Measurements from ENCODE around the gene SLC8B1. TPM values are rescaled to one million over a fixed set of nuclear protein-coding genes. Genes with fewer than 3 reads are reported as not detected.

SLC8B1 gene
- total RNA-seq, 1 experiment from 2014 or later, result 13.0 TPM

- peaks cover 25% of the 10 kb centered on the region for H3K36me3 Mint-ChIP-seq (ENCODE audit: insufficient read depth, unreplicated experiment)
- no peaks in the 10 kb centered on the region for H3K9me3 Mint-ChIP-seq (ENCODE audit: unreplicated experiment)
- no peaks in the 10 kb centered on the region for H3K27me3 Mint-ChIP-seq (ENCODE audit: insufficient read depth, unreplicated experiment)
- Histone ChIP-seq H3K27me3 (replicated peaks; ENCODE audit: control insufficient read depth, insufficient read depth, low read length) (no peaks in the 10 kb centered on the region), H3K4me1 (no peaks in the 10 kb centered on the region), H3K4me3 (ENCODE audit: low read depth, low read length) (no peak overlapping the region), H3K9me3 (no peaks in the 10 kb centered on the region), H3K36me3 (ENCODE audit: control insufficient read depth, insufficient read depth, low read length) (peaks cover 3% of the 10 kb centered on the region; the same call in 1 of the 2 replicates)
- H3K4me1 Mint-ChIP-seq (ENCODE audit: low read depth, unreplicated experiment), result no peaks in the 10 kb centered on the region
- no peak overlapping the region for H3K27ac Mint-ChIP-seq (ENCODE audit: unreplicated experiment)
- ChIA-PET CTCF (no interaction called here), POLR2A (no interaction called here)
- intact Hi-C loops (cut with micrococcal nuclease; ENCODE audit: unreplicated experiment), result no loop called here
- no TSS peak for BruUV-seq (replicated peaks)
- no peak for DNase-seq
- H3K4me3 Mint-ChIP-seq (ENCODE audit: unreplicated experiment), result no peak overlapping the region
- TF ChIP-seq CTCF (IDR thresholded peaks at IDR 0.05; ENCODE audit: insufficient read depth in 1 of 2, low read depth in 1 of 2, low read length in 1 of 2, severe bottlenecking in 1 of 2, unreplicated experiment in 1 of 2), result no peak
Observed at GRCh38 chr12:113266106-113266895, 68.6 kb downstream of the SLC8B1 start.

- no peaks in the 10 kb centered on the region for H3K9me3 ChIP-seq
- ChIA-PET CTCF (no interaction called here), POLR2A (no interaction called here)
- H3K4me1 Mint-ChIP-seq (ENCODE audit: low read depth, unreplicated experiment), result peaks cover 15% of the 10 kb centered on the region
- no peak for DNase-seq
- H3K4me3 Mint-ChIP-seq (ENCODE audit: unreplicated experiment), result no peak overlapping the region
- intact Hi-C loops (cut with micrococcal nuclease; ENCODE audit: unreplicated experiment), result no loop called here
- H3K4me3 ChIP-seq (ENCODE audit: low read depth, low read length), result no peak overlapping the region
- no peaks in the 10 kb centered on the region for H3K9me3 Mint-ChIP-seq (ENCODE audit: unreplicated experiment)
- H3K36me3 Mint-ChIP-seq (ENCODE audit: insufficient read depth, unreplicated experiment), result peaks cover 20% of the 10 kb centered on the region
- no peaks in the 10 kb centered on the region for H3K27me3 ChIP-seq (replicated peaks; ENCODE audit: control insufficient read depth, insufficient read depth, low read length)
- H3K27me3 Mint-ChIP-seq (ENCODE audit: insufficient read depth, unreplicated experiment), result no peaks in the 10 kb centered on the region
- no peak for TF ChIP-seq CTCF (IDR thresholded peaks at IDR 0.05; ENCODE audit: insufficient read depth in 1 of 2, low read depth in 1 of 2, low read length in 1 of 2, severe bottlenecking in 1 of 2, unreplicated experiment in 1 of 2)
- BruUV-seq (replicated peaks), result no TSS peak
- H3K27ac Mint-ChIP-seq (ENCODE audit: unreplicated experiment), result no peak overlapping the region
- no peaks in the 10 kb centered on the region for H3K4me1 ChIP-seq
- H3K36me3 ChIP-seq (ENCODE audit: control insufficient read depth, insufficient read depth, low read length), result 0 out of 2 replicates have a peak, but pooled peaks cover 1% of the 10 kb centered on the region
Observed at GRCh38 chr12:113263431-113263963, 71.4 kb downstream of the SLC8B1 start.

- no peak for DNase-seq
- no peaks in the 10 kb centered on the region for H3K9me3 ChIP-seq
- BruUV-seq (replicated peaks), result no TSS peak
- Mint-ChIP-seq H3K27me3 (ENCODE audit: insufficient read depth, unreplicated experiment) (no peaks in the 10 kb centered on the region), H3K36me3 (ENCODE audit: insufficient read depth, unreplicated experiment) (peaks cover 20% of the 10 kb centered on the region), H3K27ac (ENCODE audit: unreplicated experiment) (no peak overlapping the region), H3K4me1 (ENCODE audit: low read depth, unreplicated experiment) (peaks cover 15% of the 10 kb centered on the region), H3K9me3 (ENCODE audit: unreplicated experiment) (no peaks in the 10 kb centered on the region), H3K4me3 (ENCODE audit: unreplicated experiment) (no peak overlapping the region)
- H3K4me3 ChIP-seq (ENCODE audit: low read depth, low read length), result no peak overlapping the region
- intact Hi-C loops (cut with micrococcal nuclease; ENCODE audit: unreplicated experiment), result no loop called here
- no peaks in the 10 kb centered on the region for H3K4me1 ChIP-seq
- H3K36me3 ChIP-seq (ENCODE audit: control insufficient read depth, insufficient read depth, low read length), result 0 out of 2 replicates have a peak, but pooled peaks cover 1% of the 10 kb centered on the region
- POLR2A ChIA-PET, result no interaction called here
- no peaks in the 10 kb centered on the region for H3K27me3 ChIP-seq (replicated peaks; ENCODE audit: control insufficient read depth, insufficient read depth, low read length)
- TF ChIP-seq CTCF (IDR thresholded peaks at IDR 0.05; ENCODE audit: insufficient read depth in 1 of 2, low read depth in 1 of 2, low read length in 1 of 2, severe bottlenecking in 1 of 2, unreplicated experiment in 1 of 2), result no peak
- CTCF ChIA-PET, result no interaction called here
Observed at GRCh38 chr12:113262710-113263109, 72.2 kb downstream of the SLC8B1 start.
